ENCODE data around the gene HAUS7. TPM values are rescaled to one million over a fixed set of nuclear protein-coding genes. Genes with fewer than 3 reads are reported as not detected.

Gene HAUS7
- total RNA-seq, result 26.2 and 27.1 TPM in 2 replicates

GRCh38 chrX:153470411-153471363 is at the start of gene HAUS7:
HAUS7 (minus strand) TSS chrX:153470576; CDS start chrX:153470557, 19 bp downstream.

GRCh38 chrX:153517423-153517822 is 47.0 kb upstream of the HAUS7 start, which contains the start of gene ATP2B3:
ATP2B3 (plus strand) TSS chrX:153517642; CDS start chrX:153536248, 18,606 bp downstream.

DNA sequence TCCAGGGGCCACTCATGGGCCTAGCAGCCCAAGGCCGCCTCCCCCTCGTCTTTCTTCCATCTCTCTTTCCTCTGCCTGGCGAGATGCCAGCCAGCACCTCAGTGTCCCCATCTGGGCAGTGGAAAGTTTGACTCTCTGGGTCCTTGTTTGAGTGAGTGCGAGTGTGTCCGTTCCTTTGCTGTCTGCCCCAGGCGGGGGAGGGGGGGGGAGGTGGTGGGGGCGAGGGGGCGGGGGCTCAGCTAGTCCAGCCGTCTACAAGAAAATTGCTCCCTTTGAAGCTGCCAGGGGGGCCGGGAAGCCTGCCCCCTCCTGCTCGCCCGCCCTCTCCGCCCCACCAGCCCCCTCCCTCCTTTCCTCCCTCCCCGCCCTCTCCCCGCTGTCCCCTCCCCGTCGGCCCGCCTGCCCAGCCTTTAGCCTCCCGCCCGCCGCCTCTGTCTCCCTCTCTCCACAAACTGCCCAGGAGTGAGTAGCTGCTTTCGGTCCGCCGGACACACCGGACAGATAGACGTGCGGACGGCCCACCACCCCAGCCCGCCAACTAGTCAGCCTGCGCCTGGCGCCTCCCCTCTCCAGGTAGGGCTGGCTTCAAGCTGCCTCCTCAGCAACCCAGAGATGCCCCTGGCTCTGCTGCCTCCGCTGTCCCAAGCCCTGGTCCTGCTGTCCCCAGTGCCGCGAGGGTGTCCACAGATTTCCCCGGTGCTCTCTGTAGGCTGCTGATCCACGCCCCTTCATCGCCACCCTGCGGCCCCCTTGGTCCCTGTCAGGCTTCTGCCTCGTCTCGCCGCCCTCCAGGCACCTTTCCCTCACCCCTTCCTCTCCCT is 24.4 kb upstream of the HAUS7 start, which contains the start of gene BGN:
Gene BGN (plus strand): TSS at position 440 of the 821 bp plus-strand sequence. CDS start 9,652 bp downstream, outside the sequence.

GRCh38 chrX:153445856-153446635 is 24.3 kb downstream of the HAUS7 start, which contains the start of gene TREX2:
TREX2 (minus strand) TSS chrX:153446056; CDS start chrX:153445430, 626 bp downstream.

DNA sequence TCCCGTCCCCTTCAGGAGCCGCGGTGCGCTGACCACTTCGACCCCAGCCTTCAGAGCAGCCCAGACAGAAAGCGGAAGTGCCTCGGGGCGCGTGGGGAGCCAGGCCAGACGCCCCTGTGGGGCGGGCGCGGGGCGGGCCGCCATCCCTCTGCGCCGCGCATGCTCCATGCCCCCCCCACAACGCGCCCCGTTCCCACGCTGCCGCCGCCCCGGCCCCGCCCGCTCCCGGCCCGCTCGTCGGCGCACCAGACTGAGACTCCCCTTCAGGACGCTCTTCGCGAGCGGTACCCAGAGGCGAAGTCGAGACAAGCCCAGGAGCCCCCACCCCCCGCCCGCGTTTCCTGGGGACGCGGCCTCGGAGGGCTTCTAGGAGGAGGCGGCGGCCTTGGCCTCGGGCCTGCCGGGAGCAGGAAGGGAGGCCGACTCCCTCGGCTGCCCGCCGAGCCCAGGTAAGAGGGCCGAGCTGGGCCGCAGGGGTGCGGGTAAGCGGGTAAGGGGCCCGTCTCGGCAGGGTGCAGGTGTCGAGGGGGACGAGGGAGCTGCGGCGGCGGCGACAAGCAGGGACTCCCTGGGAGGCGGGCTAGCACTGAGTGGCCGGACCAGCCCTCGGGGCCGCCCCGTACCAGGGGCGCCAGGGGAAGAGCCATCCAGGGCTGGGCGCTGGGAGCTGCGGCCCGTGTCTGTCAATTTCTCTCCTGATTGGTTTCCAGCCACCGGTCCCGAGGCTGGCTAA is 59.0 kb downstream of the HAUS7 start, which contains the start of gene ZFP92:
Gene ZFP92 (plus strand): TSS at position 218 of the 733 bp plus-strand sequence. CDS start 6,851 bp downstream, outside the sequence.

GRCh38 chrX:153401133-153401764 is 69.1 kb downstream of the HAUS7 start, which contains the start of gene PNMA6E:
PNMA6E (minus strand) TSS chrX:153401350; CDS start chrX:153398849, 2,501 bp downstream.

Other genes starting within 250 kb of the HAUS7 start
- not detected in 2 replicates for gene PNMA6F, start 148.8 kb downstream of the HAUS7 start, total RNA-seq
- gene ZNF275, start 136.4 kb downstream of the HAUS7 start, total RNA-seq, result 10.5 and 12.5 TPM in 2 replicates
- gene PNMA6E, start 69.2 kb downstream of the HAUS7 start, total RNA-seq, result not detected in 2 replicates
- 0.81 and 1.4 TPM in 2 replicates for gene ZFP92, start 59.1 kb downstream of the HAUS7 start, total RNA-seq
- gene TREX2, start 24.5 kb downstream of the HAUS7 start, total RNA-seq, result 0.90 TPM in 1 of 2 replicates, not detected in the other
- 186 and 203 TPM in 2 replicates for gene BGN, start 24.4 kb upstream of the HAUS7 start, total RNA-seq
- not detected in 2 replicates for gene ATP2B3, start 47.1 kb upstream of the HAUS7 start, total RNA-seq
- gene CCNQ, start 128.6 kb upstream of the HAUS7 start, total RNA-seq, result 33.8 and 36.5 TPM in 2 replicates
- gene DUSP9, start 176.6 kb upstream of the HAUS7 start, total RNA-seq, result 0.90 TPM in 1 of 2 replicates, not detected in the other
- 0.49 and 0.90 TPM in 2 replicates for gene PNCK, start 203.2 kb upstream of the HAUS7 start, total RNA-seq
- 48.6 and 52.0 TPM in 2 replicates for gene SLC6A8, start 217.3 kb upstream of the HAUS7 start, total RNA-seq